Left renal cortex interstitium (tissue), 4 donors: Measurements from ENCODE around the gene FAM98A. TPM values are rescaled to one million over a fixed set of nuclear protein-coding genes. Genes with fewer than 3 reads are reported as not detected.

Source experiments
- DNase-seq, 4 donors: peaks; one replicate each; pipeline ENCODE4 v3.0.0-alpha.2; 2013; ENCODE audit warnings: low read depth in 4 of 4, low spot score in 2 of 4, missing footprints in 1 of 4
- polyA plus RNA-seq, 4 donors: library from polyadenylated mRNA; unstranded; fragments of 120-200 nt; gene quantifications; one replicate each; pipeline ENCODE4 v1.2.1, GENCODE V29; 2013; ENCODE audit not compliant: insufficient read length in 4 of 4

FAM98A gene
- polyA plus RNA-seq, 4 donors, result 44.2 to 59.2 (median 48.2) TPM

DNA sequence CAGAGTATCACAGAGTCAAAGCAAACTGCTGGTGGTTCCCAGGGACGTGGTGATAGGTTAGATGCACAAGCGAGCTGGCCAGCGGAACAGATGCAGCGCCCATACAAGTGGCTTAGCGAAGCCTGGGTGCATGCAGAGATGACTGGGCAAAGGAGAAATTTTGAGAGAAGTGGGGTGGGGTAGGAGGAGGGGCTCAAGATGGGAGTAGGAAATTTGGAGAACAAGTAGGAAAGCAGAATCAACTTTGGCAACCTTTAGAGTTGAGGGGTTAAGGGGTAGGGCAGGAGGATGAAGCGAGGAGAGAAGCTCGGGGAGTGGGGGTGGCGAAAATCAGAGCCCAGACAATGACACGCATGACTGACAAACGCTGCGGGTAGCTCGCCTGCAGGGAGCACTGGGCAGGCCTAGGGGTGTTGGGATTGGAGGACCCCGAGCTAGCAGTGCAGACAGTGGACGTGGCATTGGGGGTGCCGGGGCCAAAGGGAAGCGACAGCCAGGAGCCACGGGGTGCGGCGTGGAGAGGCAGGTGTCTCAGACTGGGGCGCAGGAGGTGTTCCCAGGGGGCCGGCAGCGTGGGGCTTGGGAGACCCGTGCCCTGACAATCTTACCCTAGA is 431 bp downstream of the FAM98A start:
- DNase-seq, result no peak

DNA sequence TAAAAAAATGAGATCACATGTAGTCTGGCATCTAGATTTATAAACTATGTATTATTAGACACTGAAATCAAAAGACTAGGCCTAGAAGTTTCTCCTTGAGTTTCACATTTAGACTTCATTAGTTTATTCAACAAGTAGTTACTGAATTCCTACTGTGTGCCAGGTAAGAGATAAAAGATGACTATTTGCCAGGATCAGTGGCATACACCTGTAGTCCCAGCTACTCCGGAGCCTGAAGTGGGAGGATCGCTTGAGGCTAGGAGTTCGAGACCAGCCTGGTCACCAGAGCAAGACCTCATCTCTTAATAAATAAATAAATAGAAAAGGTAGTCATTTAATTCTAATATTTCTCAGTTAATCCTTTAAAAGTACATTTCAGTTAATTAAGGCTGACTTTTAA is 2.1 kb downstream of the FAM98A start:
- no peak for DNase-seq

DNA sequence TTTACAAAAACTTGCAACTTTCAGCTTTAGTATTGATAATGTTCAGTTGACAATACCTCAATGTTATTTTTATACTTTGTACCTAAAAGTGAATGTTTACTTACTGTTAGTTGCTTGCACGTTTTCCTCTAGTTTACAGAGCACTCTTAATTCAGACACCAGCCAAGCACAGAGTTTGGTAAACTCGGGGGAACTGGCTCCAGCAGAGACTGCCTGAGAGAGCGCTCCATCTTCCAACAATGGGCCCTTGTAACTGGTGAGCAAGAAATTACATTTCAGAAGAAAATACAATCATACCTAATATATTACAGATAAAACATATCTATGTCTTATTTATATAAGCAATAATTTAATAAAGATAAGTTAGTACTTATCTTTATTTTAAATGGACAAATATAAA is 3.7 kb downstream of the FAM98A start:
- DNase-seq, result no peak

DNA sequence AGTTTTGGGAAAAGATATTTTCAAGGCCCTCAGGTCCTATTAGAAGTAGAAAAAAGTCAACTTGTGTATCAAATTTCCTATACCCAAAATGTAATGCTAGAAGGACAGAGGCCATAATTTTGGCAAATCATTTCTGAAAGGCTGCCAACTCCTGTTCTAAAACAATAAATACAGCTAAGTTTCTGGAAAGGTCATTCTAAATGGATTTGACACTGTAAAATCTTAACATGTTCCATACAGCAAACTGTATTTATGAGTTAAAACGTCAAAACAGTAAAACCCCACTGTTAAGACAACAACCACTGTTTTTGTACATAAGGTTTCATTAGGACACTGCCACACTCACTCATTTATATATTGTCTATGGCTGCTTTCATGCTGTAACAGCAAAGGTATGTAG is 9.7 kb downstream of the FAM98A start:
- no peak for DNase-seq

DNA sequence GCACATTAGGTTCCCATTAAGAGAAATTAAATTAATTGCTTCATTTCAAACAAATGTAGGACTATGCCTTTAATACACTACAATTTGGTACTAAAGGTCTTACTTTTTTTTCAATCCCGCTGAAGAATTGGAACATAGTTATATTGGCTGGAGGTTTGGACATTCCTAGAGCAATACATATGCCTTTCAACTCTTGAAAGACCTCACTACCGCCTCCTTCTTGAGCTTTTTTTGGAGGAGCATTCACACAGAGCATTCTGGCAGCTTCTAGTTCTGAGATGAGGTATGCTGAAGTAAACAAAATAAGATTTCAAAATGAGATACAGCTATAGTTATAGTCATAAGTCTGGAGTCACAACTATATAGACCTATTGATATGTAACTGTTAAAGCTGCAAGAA is 10.9 kb downstream of the FAM98A start:
- DNase-seq, result no peak

DNA sequence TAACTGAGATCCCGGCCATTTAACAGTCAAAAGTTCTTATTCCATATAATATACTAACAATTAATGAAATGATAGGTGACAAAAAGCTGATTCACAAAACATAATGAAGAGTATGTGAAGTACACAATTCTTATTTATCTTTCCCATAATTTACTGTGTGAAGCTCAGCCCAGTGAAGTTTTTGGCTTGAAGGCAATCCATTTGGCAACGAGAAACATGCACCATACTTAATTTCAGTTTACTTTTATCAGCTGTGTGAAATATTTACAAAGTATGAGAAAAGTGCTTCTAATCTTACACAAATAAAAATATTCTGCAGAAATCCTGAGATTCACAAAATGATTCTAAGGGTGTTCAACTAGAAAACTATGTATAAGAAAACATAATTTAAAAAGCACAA is 12.3 kb downstream of the FAM98A start:
- no peak for DNase-seq

DNA sequence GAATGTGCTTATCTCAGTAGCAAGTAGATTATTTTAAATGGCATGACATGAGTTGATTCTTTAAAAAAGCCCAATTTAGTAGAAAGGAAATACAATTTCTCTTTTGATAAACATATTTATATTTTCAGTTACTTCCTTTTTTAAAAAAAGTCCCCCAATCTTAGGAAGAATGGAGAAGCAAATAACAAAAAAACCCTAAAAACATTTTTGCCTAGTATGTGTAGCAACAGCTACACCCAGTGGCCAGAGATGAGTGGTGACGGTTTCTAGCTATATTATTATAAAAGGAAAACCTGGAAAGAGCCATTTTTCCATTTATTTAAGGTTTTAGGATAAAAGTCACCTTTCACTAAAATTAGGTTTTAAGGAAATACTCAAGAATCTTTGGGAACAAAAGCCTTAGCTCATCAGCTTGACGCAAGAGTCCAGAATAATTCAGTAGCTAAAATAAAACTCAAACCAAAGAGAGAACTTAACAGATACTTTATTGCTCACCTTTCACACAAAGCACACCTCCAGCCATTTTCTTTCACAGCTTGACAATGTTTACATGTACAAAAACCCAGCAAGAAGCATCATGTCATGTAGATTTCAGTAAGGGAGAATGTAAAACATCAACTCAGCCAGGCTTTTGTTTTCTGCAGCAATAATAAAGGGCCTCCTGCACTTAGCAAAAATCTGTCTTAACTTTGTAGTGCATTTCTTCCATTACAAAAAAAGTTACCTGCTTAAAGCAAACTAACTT is 15.7 kb downstream of the FAM98A start:
- DNase-seq, result peak in 1 of 4 donors; percentile 44

DNA sequence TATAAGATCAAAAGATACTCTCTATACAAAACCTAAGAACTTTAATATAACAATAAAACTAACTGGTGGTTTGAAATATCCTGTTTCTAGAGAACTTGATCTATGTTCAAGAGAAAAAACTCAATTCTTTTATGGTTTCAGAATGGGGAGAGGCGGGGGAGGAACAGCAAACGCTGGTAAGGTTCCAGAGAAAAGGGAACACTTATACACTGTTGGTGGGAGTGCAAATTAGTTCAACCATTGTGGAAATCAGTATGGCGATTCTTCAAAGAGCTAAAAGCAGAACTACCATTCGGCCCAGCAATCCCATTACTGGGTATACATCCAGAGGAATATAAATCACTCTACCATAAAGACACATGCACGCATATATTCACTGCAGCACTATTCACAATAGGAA is 17.2 kb downstream of the FAM98A start:
- DNase-seq, result no peak

DNA sequence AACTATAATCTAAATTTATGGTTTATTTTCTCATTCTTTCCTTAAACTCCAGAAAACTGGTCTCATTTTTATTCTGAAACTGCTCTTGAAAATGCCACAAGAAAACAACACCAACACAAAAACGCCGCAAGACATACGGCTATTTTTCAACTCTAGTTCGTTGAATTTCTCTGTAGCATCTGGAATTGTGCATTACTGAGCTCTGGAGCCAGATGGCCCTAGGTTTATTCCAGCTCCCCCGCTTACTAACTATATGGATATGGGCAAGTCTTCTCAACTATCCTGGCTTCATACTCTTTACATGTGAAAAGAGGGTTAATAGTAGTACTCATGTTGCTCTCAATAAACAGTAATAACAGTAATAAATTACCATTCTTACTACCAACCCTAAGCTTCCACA is 19.9 kb downstream of the FAM98A start:
- DNase-seq, result no peak

DNA sequence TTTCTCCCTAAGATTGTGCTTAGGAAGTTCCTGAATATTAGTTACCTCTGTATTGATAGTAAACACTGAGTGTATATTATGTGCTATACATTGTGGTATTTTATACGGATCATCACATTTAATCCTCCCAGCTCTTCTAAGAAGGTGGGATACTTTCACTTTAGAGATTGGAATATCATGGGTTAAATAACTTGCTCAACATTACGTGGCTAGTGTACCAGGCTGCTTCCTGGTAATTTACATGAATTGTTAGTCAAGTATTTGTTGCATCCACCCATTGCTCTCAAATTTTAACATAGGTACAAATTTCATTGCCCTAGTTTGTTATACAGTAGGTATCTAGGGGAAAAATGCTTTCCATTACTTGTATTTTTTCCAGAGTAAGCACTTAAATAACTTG is 21.4 kb downstream of the FAM98A start:
- DNase-seq, result no peak

DNA sequence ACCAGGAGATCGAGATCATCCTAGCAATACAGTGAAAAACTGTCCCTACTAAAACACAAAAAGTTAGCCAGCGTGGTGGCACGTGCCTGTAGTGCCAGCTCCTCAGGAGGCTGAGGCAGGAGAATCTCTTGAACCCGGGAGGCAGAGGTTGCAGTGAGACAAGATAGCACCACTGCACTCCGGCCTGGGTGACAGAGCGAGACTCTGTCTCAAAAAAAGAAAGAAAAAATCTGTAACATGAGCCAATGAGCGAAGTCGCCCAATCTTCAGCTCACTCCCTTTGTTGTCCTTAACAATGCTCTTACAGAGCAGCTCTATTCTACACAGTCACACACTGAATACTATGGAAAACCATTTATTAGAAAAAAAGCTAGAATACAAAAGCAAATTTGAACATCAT is 22.0 kb downstream of the FAM98A start:
- DNase-seq, result no peak

DNA sequence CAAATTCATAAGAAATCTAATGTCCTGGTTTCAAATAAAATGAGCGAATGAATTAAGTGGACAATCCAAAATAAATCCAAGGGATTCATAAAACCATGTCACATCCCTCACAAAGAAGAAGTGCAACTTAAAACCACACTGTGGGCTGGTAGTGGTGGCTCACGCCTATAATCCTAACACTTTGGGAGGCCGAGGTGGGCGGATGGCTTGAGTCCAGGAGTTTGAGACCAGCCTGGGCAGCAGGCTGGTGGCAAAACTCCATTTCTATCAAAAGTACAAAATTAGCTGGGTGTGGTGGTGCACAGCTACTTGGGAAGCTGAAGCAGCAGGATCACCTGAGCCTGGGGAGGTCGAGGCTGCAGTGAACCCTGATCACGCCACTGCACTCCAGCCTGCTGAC is 25.4 kb downstream of the FAM98A start:
- no peak for DNase-seq

DNA sequence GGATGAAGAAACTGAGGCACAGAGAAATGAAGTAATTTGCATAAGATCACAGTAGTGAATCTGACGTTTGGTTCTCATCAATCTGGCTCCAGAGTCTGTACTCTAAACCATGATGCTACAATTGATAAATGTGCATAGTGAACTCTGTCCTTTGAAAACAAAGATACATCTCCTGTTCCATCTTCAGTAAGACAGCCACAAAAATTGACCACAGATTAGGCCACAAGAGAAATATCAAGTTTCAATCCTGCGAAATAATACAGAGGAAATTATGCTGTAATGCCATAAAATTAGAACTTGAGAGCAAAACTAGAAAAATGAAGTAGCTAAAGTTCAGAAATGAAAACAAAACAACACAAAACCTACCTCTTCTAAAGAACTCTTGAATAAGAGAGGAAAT is 28.4 kb downstream of the FAM98A start:
- no peak for DNase-seq

DNA sequence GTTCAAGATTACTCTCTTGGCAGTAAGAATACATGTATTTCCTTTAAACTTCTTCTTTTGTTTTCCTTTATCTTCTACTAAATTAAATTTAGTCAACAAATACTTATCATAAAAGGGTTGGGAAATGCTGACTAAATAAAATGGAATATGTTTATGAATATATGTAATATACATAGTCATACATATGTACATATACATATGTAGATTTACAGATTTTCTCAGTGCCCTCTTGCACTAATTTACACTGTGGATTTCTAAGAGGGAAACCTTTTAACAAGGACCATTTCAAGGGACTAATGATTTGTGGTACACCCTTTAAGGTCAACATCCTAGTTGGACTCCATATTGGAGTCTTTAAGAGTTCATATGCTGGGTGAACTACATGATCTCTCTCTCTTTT is 37.2 kb downstream of the FAM98A start:
- DNase-seq, result no peak

DNA sequence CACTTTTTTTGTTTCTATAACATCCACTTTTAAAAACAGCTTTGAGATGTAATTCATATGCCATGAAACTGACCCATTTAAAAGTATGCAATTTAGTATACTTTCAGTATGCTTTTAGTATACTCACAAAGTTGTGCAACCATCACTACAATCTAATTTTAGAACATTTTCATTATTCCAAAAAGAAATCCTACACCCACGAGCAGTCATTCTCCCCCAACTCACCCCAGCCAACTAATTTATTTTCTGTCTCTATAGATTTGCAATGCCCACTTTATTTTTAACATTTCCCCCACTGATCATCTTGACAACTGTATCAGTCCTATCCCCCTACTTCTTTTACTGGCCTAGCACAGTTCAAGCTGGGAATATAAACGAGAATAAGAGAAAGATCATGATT is 39.1 kb downstream of the FAM98A start:
- no peak for DNase-seq

DNA sequence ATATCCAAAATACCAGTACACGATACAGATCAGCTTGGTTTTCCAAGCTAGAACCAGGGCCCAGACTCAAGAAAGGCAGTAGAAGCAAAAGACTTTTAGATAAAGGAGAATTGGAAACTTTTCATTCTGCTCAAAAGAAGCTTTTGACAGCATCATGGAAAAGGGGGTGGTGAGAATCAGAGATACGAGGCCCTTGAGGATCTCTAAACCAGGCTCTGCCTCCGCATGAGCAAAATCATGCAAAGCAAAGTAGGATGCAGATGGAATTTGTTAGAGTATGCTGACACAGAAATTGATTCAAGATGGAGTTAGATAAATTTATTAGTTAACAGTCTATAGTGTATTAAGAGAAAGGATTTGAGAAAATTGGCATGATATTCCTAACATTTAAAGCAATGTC is 39.8 kb downstream of the FAM98A start:
- no peak for DNase-seq

DNA sequence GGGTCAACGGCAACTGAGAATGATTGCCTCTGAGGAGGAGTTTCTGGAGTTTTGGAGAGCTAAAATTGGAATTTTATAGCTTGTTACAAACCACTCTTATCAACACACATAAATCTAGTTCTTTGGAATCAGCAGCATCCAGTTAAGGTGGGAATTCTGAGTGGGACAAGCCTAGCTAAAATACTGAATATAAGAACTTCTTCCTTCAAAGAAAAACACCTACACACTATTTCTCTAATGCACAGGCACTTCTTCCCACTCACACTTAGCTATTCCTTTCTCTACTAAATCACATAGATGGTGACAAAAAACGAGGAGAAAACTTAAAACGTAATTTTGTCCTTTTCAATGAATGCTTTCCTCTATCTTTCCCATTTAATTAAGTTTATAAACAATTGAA is 43.4 kb downstream of the FAM98A start:
- no peak for DNase-seq

DNA sequence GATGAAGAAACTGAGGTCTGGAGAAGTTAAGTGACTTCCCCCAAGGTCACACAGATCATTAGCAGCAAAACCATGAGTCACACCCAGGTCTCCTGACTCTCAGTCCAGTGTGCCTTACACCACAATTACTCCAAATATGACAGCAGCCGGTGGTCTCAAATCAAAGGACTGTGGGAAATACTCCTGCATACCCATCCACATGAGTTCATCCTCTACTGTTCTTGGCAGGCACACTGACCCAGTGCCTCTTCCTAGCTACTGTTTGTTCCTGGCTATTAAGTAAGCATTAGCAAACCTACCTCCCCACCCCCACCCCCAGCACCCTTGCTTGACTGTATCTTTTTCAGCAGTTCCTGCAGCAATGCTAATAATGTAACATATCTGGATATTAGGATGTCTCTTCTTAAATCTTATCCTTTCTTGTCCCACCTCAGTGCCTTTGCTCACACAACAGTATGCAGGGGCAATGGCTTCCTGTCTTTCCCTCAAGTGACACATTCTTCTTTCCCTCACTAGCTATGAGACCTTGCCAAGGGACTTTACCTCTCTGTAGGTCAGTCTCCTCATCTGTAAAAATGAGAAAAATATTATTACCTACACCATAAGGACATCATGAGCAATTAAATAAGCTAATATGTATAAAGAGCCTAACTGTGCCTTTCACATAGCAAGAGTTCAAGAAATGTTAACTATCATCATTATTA is 46.2 kb downstream of the FAM98A start:
- no peak for DNase-seq

DNA sequence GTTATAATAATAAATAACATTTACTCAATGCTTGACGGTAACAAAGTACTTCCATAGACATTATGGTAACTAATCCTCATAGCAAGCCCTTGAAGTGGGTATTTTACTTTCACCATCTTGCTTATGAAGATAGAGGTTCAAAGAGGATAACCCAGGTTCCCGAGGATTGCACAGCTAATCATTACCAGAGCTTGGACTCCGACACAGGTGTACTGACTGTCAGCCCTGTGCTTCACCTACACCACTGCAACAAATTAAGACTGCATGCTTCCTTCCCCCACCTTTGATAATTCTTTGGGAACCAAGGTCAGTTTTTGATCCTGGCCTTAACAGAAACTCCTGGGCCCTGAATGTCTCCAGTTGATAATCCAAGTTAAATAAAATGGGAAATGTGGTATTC is 48.9 kb downstream of the FAM98A start:
- DNase-seq, result no peak

DNA sequence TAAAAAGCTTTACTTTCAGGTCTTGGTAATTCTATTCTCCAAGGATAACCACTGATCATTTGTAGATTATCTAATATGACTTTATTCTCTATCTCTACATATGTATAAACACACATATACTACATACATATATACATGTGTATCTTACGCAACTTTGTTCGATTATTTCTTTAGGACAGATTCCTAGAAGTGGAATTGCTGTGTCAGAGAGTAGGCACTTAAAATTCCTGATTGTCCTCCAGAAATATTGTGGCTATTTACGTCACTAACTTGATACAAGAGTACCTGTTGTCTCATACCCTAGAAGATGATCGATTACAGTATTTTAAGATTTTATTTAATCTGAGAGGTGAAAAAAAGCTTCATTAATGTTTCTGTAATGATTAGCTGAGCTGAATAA is 57.9 kb downstream of the FAM98A start:
- no peak for DNase-seq

DNA sequence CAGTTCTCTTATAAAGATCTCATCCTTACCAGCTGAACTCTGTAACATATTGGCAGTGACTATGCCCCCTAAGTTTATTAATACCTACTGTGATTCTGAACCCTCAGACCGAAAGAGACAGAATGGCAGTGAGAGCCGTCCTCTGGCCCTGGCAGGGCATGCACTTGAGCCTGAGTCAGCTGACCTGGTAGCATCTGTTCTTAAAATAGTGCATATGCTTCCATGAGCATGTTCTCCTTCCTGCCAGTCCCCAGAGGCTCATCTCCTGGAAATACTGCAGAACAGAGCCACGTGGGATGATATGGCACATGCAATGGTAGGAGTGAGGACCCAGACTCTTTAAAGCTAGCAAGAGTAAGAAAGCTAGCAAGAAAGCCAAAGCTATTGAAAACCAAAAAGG is 63.7 kb downstream of the FAM98A start:
- DNase-seq, result no peak
